Activated CD4-positive, CD25-positive, alpha-beta regulatory T cell treated with anti-CD3 and anti-CD28 coated beads, Interleukin-2, amount 50 U/mL, for 72 hours (primary cell): ENCODE results near the gene KIF22.
"Not testable (repeated sequence)": the region's sequence is repeated elsewhere in the genome, so short reads cannot be mapped to it uniquely, and the experiment has no call there.

Experiments used
- DNase-seq: peaks from one replicate; pipeline ENCODE4 v3.0.0; 2021

The KIF22 gene

GRCh38 chr16:29767062-29767461 lies 23.5 kb upstream of the KIF22 start:
- DNase-seq: no peak

GRCh38 chr16:29769507-29769906 lies 21.0 kb upstream of the KIF22 start:
- no peak for DNase-seq

- no peak for DNase-seq
Observed at GRCh38 chr16:29770250-29770929, 20.2 kb upstream of the KIF22 start.

- DNase-seq: not testable (repeated sequence)
Observed at GRCh38 chr16:29772330-29772729, 18.2 kb upstream of the KIF22 start.

GRCh38 chr16:29774730-29775129 lies 15.8 kb upstream of the KIF22 start:
- no peak for DNase-seq

- no peak for DNase-seq
Observed at GRCh38 chr16:29775742-29776408, 14.7 kb upstream of the KIF22 start.

- DNase-seq: no peak
Observed at GRCh38 chr16:29777576-29778350, 12.8 kb upstream of the KIF22 start, which contains the start of gene ZG16. TSS of gene ZG16 (plus strand) at chr16:29778256. CDS start at chr16:29779267, 1,011 bp downstream.

DNA sequence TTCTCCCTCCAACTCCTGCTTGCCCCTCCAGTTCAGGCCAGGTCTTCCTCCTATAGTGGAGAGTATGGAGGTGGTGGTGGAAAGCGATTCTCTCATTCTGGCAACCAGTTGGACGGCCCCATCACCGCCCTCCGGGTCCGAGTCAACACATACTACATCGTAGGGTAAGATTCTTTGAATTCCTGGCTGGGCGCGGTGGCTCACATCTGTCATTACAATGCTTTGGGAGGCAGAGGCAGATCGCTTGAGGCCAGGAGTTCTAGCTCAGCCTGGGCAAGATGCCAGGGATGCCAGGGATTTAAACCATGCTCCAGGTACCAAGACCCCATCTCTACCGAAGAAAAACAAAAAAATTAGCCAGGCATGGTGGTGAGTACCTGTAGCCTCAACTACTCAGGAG lies 11.1 kb upstream of the KIF22 start:
- DNase-seq: no peak

GRCh38 chr16:29783094-29783953 lies 7.2 kb upstream of the KIF22 start:
- not testable (repeated sequence) for DNase-seq

DNA sequence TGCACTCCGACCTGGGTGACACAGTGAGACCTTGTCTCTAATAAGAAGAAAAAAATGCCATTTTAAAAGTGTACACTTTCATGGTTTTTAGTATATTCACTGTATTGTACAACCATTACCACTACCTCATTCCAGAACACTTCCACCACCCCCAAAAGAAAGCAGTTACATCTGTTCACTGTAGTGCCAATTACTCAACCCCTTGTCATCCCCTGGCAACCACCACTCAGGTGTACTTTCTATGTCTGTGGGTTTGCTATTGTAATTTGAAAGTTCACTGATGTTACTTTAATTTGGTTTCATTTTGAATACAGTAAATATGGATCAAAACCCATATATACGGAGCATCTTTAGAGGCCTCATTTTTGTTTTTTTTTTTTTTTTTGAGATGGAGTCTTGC lies 6.4 kb upstream of the KIF22 start:
- no peak for DNase-seq

GRCh38 chr16:29784901-29785500 lies 5.5 kb upstream of the KIF22 start:
- peak; percentile 83 for DNase-seq

GRCh38 chr16:29787155-29787554 lies 3.4 kb upstream of the KIF22 start:
- not testable (repeated sequence) for DNase-seq

DNA sequence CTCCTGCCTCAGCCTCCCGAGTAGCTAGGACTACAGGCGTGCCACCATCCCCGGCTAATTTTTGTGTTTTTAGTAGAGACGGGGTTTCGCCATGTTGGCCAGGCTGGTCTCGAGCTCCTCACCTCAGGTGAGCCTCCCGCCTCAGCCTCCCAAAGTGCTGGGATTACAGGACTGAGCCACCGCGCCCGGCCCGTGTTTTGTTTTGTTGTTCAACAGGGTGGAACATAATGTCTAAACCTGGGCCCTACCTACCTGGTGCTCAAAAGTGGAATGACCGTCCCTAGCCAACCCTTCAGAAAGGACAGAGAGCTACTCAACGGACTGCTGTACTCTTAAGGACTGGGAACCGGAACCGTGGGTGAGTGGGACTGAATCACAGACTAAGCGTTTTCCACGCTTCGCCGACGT lies 772 bp upstream of the KIF22 start:
- DNase-seq: no peak

DNA sequence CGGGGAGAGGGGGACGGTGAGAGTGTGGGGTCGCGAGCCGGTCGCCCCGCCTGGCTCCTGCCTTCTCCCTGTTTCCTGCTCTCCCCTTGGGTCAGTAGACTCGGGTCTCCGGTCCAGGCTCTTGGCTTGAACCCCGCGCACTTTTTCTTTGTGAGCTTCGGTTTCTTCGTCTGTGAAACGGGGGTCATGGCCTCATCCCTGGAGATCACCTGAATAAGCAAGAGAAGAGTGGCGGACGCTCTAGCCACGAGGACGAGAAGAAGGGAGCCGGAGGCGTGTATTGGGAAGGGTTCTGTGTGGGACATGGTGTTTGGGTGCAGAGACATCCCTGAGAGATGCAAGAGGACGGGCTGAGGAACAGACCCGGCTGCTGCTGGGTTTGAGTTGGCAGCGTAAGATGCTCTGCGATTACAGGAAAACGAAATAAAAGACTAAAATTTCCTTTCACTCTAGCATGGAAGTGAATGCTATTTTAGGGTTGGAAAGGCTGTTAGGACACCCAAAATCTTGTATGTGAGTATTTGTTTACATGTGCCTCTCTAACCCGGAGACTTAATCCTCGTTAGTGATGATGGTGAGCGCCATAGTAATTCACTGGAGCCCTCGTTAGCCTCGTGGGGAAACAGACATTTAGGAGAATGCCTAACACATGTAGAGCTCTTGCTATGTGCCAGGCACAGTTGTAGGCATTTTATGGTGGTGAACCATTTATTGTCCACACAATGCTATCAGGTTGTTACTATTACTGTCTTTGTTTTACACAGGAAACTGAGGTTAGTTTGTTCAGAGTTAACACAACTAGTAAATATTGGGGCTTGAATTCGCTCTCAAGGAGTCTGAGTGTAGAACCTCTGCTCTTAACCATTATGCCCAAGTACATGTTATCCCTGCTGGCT lies 646 bp downstream of the KIF22 start:
- DNase-seq: no peak

DNA sequence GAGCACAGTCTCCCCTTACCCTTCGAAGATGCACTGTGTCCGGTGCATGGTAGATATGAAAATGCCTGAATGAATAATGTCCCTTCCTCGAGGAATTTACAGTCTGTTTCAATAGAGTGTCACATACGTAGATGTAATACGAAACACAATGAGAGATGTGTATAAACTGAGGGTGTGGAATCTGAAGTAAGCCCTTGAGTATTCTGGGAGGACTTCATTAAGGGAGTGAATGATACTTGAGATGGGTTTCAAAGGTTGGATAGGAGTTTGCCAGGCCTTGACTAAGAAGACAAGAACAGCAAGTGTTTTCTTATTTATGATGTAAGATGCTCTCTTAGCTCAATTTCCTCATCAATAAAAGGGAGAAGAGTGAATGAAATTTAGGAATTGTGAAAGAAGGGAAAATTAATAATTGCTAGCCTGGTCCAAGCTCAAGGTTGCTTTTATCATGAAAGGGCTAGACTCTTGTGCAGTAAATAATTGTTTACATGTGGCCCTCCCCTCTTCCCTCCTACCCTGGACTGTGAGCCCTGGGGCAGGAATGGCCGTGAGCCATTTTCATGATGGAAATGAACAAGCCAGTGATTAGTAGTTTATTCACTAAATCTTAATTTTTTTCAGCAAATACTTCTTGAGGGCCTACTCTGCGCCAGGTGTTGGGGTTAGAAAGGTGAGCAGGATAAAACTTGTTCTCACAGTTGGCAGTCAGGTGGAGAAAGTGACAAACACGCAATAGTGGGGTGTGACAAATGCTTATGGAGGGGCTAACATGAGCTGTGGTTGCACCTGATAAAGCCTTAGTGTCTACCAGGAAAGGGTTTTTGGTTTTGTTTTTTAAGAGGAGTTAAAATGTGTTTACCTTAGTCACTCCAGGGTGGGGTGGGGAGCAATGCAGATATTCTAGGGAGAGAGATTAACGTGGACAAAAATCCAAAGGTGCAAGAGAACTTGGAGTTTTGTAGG lies 1.6 kb downstream of the KIF22 start:
- no peak for DNase-seq

DNA sequence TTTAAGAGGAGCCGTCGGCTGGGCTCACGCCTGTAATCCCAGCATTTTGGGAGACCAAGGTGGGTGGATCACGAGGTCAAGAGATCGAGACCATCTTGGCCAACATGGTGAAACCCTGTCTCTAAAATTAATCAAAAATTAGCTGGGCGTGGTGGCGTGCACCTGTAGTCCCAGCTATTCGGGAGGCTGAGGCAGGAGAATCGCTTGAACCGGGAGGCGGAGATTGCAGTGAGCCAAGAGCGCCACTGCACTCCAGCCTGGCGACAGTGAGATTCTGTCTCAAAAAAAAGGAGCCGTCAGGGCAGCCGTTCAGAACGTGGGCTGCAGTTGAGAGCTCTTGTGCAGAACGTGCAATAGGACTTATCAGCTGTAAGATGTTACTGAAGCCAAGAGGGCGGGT lies 2.6 kb downstream of the KIF22 start:
- DNase-seq: not testable (repeated sequence)

GRCh38 chr16:29794231-29794710 lies 3.7 kb downstream of the KIF22 start:
- no peak for DNase-seq

- DNase-seq: no peak
Observed at GRCh38 chr16:29802416-29802935, 11.9 kb downstream of the KIF22 start.

- DNase-seq: no peak
Observed at GRCh38 chr16:29804020-29804419, 13.5 kb downstream of the KIF22 start.
